GM12878 (cell line): Measurements from ENCODE around the gene L3MBTL1. TPM values are rescaled to one million over a fixed set of nuclear protein-coding genes. Genes with fewer than 3 reads are reported as not detected.

Experiments
- ATAC-seq: fragments of 200-7000 bp; cut with Tn5 transposase; 3 replicates; pipeline ENCODE4 v1.9.1; 2020; ENCODE audit warnings: mild to moderate bottlenecking, moderate library complexity
- BruUV-seq: library from RNA; stranded (reverse); fragments of 400-500 nt; replicated peaks from 2 replicates; lab custom pipeline; 2021; lab: Mats Ljungman, UMichigan
- CTCF ChIA-PET: fragments of 300-600 bp; sonication (Branson Sonifier 250); formaldehyde crosslinking; extraction: SDS; loops from one replicate; lab custom pipeline; 2021; ENCODE audit warnings: inconsistent platforms; lab: Yijun Ruan, JAX
- POLR2A ChIA-PET: fragments of 350-600 bp; formaldehyde crosslinking; extraction: SDS; loops from one replicate; lab custom pipeline; 2021; ENCODE audit warnings: inconsistent platforms; lab: Charles Lee
- RAD21 ChIA-PET: fragments of 300-600 bp; sonication (Branson Sonifier 250); formaldehyde crosslinking; loops from one replicate; lab custom pipeline; 2023; ENCODE audit warnings: antibody characterized with exemption; ENCODE audit not compliant: unreplicated experiment; lab: Charles Lee
- SMC1A ChIA-PET: fragments of 300-600 bp; sonication (Branson Sonifier 250); formaldehyde crosslinking; loops from one replicate; lab custom pipeline; 2023; ENCODE audit not compliant: unreplicated experiment, uncharacterized antibody; lab: Charles Lee
- DNase-seq: peaks from one replicate; pipeline ENCODE4 v3.0.0-alpha.2; 2011; ENCODE audit warnings: low read depth, low spot score
- FAIRE-seq: peaks from 3 replicates; lab custom pipeline; 2011; peaks lifted over from hg19 to GRCh38; lab: Jason Lieb, UNC
- H2AFZ ChIP-seq: 2 replicates; pipeline ENCODE4 v1.6.0; 2011; ENCODE audit warnings: low read depth, low read length, control low read depth; ENCODE audit not compliant: control insufficient read depth
- H3K27ac ChIP-seq: 2 replicates; pipeline ENCODE4 v1.5.1; 2011; ENCODE audit warnings: control low read depth; ENCODE audit not compliant: control insufficient read depth, insufficient read depth
- H3K27me3 ChIP-seq, 2 experiments: replicated peaks in 1 of 2; 2 replicates each; pipeline versions ENCODE4 v1.6.0 to v1.6.1; 2011; ENCODE audit warnings: low read length in 1 of 2; ENCODE audit not compliant: control insufficient read depth in 2 of 2, insufficient read depth in 2 of 2
- H3K36me3 ChIP-seq, 2 experiments: 2 replicates each; pipeline ENCODE4 v1.5.1; 2011; ENCODE audit warnings: low read length in 1 of 2; ENCODE audit not compliant: control insufficient read depth in 2 of 2, insufficient read depth in 2 of 2
- H3K4me1 ChIP-seq: 2 replicates; pipeline ENCODE4 v1.6.1; 2011; ENCODE audit warnings: mild to moderate bottlenecking, low read length, moderate library complexity, mixed read lengths; ENCODE audit not compliant: control insufficient read depth, insufficient read depth
- H3K4me2 ChIP-seq: 2 replicates; pipeline ENCODE4 v1.6.0; 2011; ENCODE audit warnings: control low read depth; ENCODE audit not compliant: control insufficient read depth, insufficient read depth
- H3K4me3 ChIP-seq: fragments of 200-600 bp; sonication (generic); 2 replicates; pipeline ENCODE4 v1.5.1; 2016
- H3K79me2 ChIP-seq: 2 replicates; pipeline ENCODE4 v1.6.0; 2011; ENCODE audit warnings: low read length; ENCODE audit not compliant: control insufficient read depth, insufficient read depth
- H3K9ac ChIP-seq: 2 replicates; pipeline ENCODE4 v1.8.0; 2011; ENCODE audit warnings: low read length, control low read depth, mixed read lengths; ENCODE audit not compliant: control insufficient read depth, insufficient read depth
- H3K9me3 ChIP-seq: replicated peaks from 3 replicates; pipeline ENCODE4 v1.5.1; 2011; ENCODE audit warnings: mild to moderate bottlenecking, low read length; ENCODE audit not compliant: control insufficient read depth, insufficient read depth
- H4K20me1 ChIP-seq: 2 replicates; pipeline ENCODE4 v1.6.0; 2011; ENCODE audit not compliant: control insufficient read depth, insufficient read depth
- CREM ChIP-seq: IDR thresholded peaks from 2 replicates; pipeline ENCODE4 v1.6.1; 2014; ENCODE audit warnings: antibody characterized with exemption, low read depth
- E4F1 ChIP-seq: fragments of 450-650 bp; IDR thresholded peaks from 2 replicates; pipeline ENCODE4 v1.6.1; 2018; ENCODE audit warnings: borderline replicate concordance, mild to moderate bottlenecking; ENCODE audit not compliant: partially characterized antibody
- ELK1 ChIP-seq: IDR thresholded peaks from 2 replicates; pipeline ENCODE4 v1.6.1; 2012; ENCODE audit warnings: low read depth, low read length, improper control_type of control experiment
- ETV6 ChIP-seq, 2 experiments: fragments of 450-650 bp in 1 of 2; IDR thresholded peaks in 1 of 2; conservative IDR thresholded peaks in 1 of 2; 2 replicates each; pipeline ENCODE4 v1.6.1; 2014; ENCODE audit warnings: antibody characterized with exemption in 1 of 2, borderline replicate concordance in 1 of 2, low read depth in 1 of 2, mild to moderate bottlenecking in 1 of 2, moderate library complexity in 1 of 2
- IKZF1 ChIP-seq: fragments of 450-650 bp; conservative IDR thresholded peaks from 2 replicates; pipeline ENCODE4 v1.6.1; 2017; ENCODE audit warnings: antibody characterized with exemption, mild to moderate bottlenecking
- LARP7 ChIP-seq: fragments of 450-650 bp; IDR thresholded peaks from 2 replicates; pipeline ENCODE4 v1.6.1; 2017; ENCODE audit warnings: mild to moderate bottlenecking
- MYB ChIP-seq: fragments of 150-350 bp; IDR thresholded peaks from 2 replicates; pipeline ENCODE4 v1.6.1; 2014; ENCODE audit warnings: mild to moderate bottlenecking, low read depth, low read length, borderline replicate concordance
- MYC ChIP-seq: IDR thresholded peaks from 2 replicates; pipeline ENCODE4 v1.6.1; 2011; ENCODE audit warnings: mild to moderate bottlenecking, low read length, moderate library complexity, inconsistent platforms; ENCODE audit not compliant: insufficient read depth, insufficient replicate concordance, insufficient read length, severe bottlenecking
- NBN ChIP-seq: fragments of 450-650 bp; IDR thresholded peaks from 2 replicates; pipeline ENCODE4 v1.6.1; 2016
- NFIC ChIP-seq: IDR thresholded peaks from 2 replicates; pipeline ENCODE4 v1.6.1; 2012; ENCODE audit warnings: low read depth, mild to moderate bottlenecking, inconsistent platforms, low read length, moderate library complexity
- NR2F1 ChIP-seq: fragments of 450-650 bp; conservative IDR thresholded peaks from 2 replicates; pipeline ENCODE4 v1.6.1; 2017; ENCODE audit warnings: mild to moderate bottlenecking
- POLR2AphosphoS2 ChIP-seq: IDR thresholded peaks from 2 replicates; pipeline ENCODE4 v1.6.1; 2011; ENCODE audit warnings: low read depth, mild to moderate bottlenecking, low read length, improper control_type of control experiment, moderate library complexity
- SMC3 ChIP-seq: IDR thresholded peaks from 2 replicates; pipeline ENCODE4 v1.6.1; 2011; ENCODE audit warnings: low read length, improper control_type of control experiment, borderline replicate concordance
- SUPT20H ChIP-seq: IDR thresholded peaks from 2 replicates; pipeline ENCODE4 v1.6.1; 2011; ENCODE audit warnings: low read depth, mild to moderate bottlenecking, low read length, moderate library complexity, borderline replicate concordance; ENCODE audit not compliant: control insufficient read depth
- TAF1 ChIP-seq: IDR thresholded peaks from 2 replicates; pipeline ENCODE4 v1.6.1; 2011; ENCODE audit warnings: mild to moderate bottlenecking, low read depth, low read length, borderline replicate concordance
- ZNF274 ChIP-seq: IDR thresholded peaks from one replicate; pipeline ENCODE4 v1.8.0; 2011; ENCODE audit not compliant: insufficient read length, insufficient read depth
- WGBS: methylation state at CpG from one replicate; pipeline ENCODE4 v1.1.6; 2016; ENCODE audit warnings: low lambda C conversion rate; ENCODE audit not compliant: insufficient replicate concordance, insufficient coverage; ENCODE audit errors: missing lambda C conversion rate; 5-methylcytosine and 5-hydroxymethylcytosine counted together
- in situ Hi-C: fragments of 300-500 bp; cut with MboI; formaldehyde crosslinking; loops from 9 replicates; pipeline ENCODE4 v1.14.3; 2018; ENCODE audit warnings: mixed read lengths
- intact Hi-C: fragments of 100-400 bp; cut with micrococcal nuclease; formaldehyde crosslinking; loops from one replicate; pipeline ENCODE4 v1.14.2; 2022; ENCODE audit not compliant: unreplicated experiment
- polyA plus RNA-seq, 11 experiments: library from polyadenylated mRNA; depleted of rRNA in 4 of 11; unstranded in 6 of 11; stranded (reverse) in 5 of 11; fragments of >200 nt; fragmentation: Nextera tagmentation in 4 of 11; fragmentation: Illumina TruSeq in 1 of 11; extraction: Ambion mirVana in 4 of 11; extraction: Trizol in 1 of 11; gene quantifications; 1 replicate in 1 of 11; 2 replicates in 10 of 11; pipeline versions ENCODE4 v1.2.1 to v1.2.3, GENCODE V29; 2011 to 2016; ENCODE audit warnings: inconsistent platforms in 2 of 11, missing spikeins in 2 of 11, low read depth in 1 of 11
- total RNA-seq, 4 experiments: library from RNA; depleted of rRNA in 3 of 4; stranded (reverse); fragments of >200 nt in 3 of 4; fragmentation: Illumina TruSeq in 1 of 4; extraction: Trizol in 1 of 4; gene quantifications; 2 replicates each; pipeline versions ENCODE4 v1.2.1 to v1.2.3, GENCODE V29; 2013 to 2021
- TF ChIP-seq, protein P1 (sequence below): fragments of 150-350 bp; IDR thresholded peaks from 2 replicates; pipeline ENCODE4 v1.6.1; 2016; ENCODE audit warnings: low read depth, low read length

L3MBTL1 gene
- total and polyA plus RNA-seq, 10 of the 15 experiments (the other 5 are each of a cell fraction or from before 2014, with no cell fraction given), result 0.56 to 6.6 (median 3.9) TPM

DNA sequence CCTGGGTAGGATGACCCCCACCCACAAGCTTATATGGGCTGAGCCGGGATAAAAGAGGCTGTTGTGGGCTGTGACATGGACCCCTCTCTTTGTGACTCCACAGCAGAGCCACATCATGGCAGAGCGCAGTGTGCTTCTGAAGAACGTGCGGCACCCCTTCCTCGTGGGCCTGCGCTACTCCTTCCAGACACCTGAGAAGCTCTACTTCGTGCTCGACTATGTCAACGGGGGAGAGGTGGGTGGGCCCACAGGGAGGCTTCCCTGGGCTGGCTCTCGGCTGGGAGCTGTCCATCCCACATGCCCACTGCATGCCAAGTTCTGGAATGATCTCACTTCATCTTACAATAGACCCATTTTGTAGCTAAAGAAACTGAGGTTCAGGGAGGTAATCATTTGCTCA lies 61.8 kb downstream of the L3MBTL1 start (continued):
- TF ChIP-seq ELK1, result no peak
- TF ChIP-seq SUPT20H, result no peak
- TF ChIP-seq IKZF1, result no peak
- no peak for TF ChIP-seq ETV6 (conservative IDR thresholded peaks at IDR 0.05 in 1 of 2, IDR thresholded peaks at IDR 0.05 in 1 of 2; ENCODE audit: borderline replicate concordance in 1 of 2, low read depth in 1 of 2)
- TF ChIP-seq ZNF274, result no peak
- TF ChIP-seq SMC3, result no peak
- TF ChIP-seq CREM, result no peak
- TF ChIP-seq, all 136 proteins: peak for 0

DNA sequence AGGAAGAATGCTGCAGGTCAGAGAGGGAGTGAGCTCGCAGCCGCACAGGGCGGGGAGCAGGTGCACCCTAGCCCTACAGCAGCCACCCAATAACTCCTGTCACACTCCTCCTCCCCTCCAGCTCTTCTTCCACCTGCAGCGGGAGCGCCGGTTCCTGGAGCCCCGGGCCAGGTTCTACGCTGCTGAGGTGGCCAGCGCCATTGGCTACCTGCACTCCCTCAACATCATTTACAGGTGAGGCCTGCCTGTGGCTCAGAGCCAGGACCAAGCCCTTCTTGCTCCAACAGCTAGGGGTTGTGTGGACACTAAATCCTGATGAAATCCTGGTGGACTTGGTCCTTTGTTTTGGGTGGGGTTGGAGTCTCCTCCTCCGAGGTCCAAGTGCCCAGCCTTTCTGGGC lies 63.0 kb downstream of the L3MBTL1 start:
- in situ Hi-C loops, result no loop called here
- H3K36me3 ChIP-seq, result no peaks in the 10 kb centered on the region
- H3K4me1 ChIP-seq, result no peaks in the 10 kb centered on the region
- no peak overlapping the region for H3K27ac ChIP-seq
- WGBS, result 45% methylated on average over 10 of the region's 10 CpGs
- no peaks in the 10 kb centered on the region for H4K20me1 ChIP-seq
- ATAC-seq, result no peak
- intact Hi-C loops, result no loop called here
- ChIA-PET RAD21 (interaction anchor here (1.1 kb wide), 1 partner anchor 32 kb away, joined by 4 read pairs; no protein-coding TSS in a partner anchor), CTCF (interaction anchor here (1.1 to 1.9 kb wide), 2 partner anchors 33 to 122 kb away, joined by 4 to 5 read pairs; no protein-coding TSS in a partner anchor), SMC1A (interaction anchor here (1.6 to 2.5 kb wide), 2 partner anchors 12 to 122 kb away, joined by 7 to 8 read pairs; partner anchors contain the start of gene SGK2), POLR2A (no interaction called here)
- H3K9me3 ChIP-seq, result no peaks in the 10 kb centered on the region
- H3K4me2 ChIP-seq, result no peak overlapping the region
- BruUV-seq, result no TSS peak
- H3K9ac ChIP-seq, result no peak overlapping the region
- TF ChIP-seq NBN, result no peak
- no peak for TF ChIP-seq NR2F1
- no peak for TF ChIP-seq NFIC
- TF ChIP-seq TAF1, result no peak
- TF ChIP-seq LARP7, result no peak
- no peak for TF ChIP-seq E4F1
- TF ChIP-seq MYC, result no peak
- no peak for TF ChIP-seq MYB
- TF ChIP-seq, protein P1, sequence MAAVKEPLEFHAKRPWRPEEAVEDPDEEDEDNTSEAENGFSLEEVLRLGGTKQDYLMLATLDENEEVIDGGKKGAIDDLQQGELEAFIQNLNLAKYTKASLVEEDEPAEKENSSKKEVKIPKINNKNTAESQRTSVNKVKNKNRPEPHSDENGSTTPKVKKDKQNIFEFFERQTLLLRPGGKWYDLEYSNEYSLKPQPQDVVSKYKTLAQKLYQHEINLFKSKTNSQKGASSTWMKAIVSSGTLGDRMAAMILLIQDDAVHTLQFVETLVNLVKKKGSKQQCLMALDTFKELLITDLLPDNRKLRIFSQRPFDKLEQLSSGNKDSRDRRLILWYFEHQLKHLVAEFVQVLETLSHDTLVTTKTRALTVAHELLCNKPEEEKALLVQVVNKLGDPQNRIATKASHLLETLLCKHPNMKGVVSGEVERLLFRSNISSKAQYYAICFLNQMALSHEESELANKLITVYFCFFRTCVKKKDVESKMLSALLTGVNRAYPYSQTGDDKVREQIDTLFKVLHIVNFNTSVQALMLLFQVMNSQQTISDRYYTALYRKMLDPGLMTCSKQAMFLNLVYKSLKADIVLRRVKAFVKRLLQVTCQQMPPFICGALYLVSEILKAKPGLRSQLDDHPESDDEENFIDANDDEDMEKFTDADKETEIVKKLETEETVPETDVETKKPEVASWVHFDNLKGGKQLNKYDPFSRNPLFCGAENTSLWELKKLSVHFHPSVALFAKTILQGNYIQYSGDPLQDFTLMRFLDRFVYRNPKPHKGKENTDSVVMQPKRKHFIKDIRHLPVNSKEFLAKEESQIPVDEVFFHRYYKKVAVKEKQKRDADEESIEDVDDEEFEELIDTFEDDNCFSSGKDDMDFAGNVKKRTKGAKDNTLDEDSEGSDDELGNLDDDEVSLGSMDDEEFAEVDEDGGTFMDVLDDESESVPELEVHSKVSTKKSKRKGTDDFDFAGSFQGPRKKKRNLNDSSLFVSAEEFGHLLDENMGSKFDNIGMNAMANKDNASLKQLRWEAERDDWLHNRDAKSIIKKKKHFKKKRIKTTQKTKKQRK, result no peak
- no peak for TF ChIP-seq POLR2AphosphoS2
- no peak for DNase-seq
- no peak overlapping the region for H3K4me3 ChIP-seq
- no peak for FAIRE-seq
- no peak overlapping the region for H2AFZ ChIP-seq
- H3K27me3 ChIP-seq, result no peaks in the 10 kb centered on the region
- no peaks in the 10 kb centered on the region for H3K79me2 ChIP-seq
